Activated CD8-positive, alpha-beta memory T cell treated with anti-CD3 and anti-CD28 coated beads, Interleukin-2, amount 50 U/mL, for 24 hours (primary cell): ENCODE measurements around the gene CAMTA1.

ENCODE experiments used
- DNase-seq: peaks from one replicate; pipeline ENCODE4 v3.0.0-alpha.2; 2020; ENCODE audit errors: extremely low read depth

The CAMTA1 gene

GRCh38 chr1:7284839-7285435, 499.7 kb downstream of the CAMTA1 start:
- DNase-seq = no peak

GRCh38 chr1:7285856-7286454, 500.7 kb downstream of the CAMTA1 start:
- no peak for DNase-seq

GRCh38 chr1:7287013-7287412, 501.8 kb downstream of the CAMTA1 start:
- DNase-seq = no peak

GRCh38 chr1:7288992-7289391, 503.7 kb downstream of the CAMTA1 start:
- no peak for DNase-seq

- no peak for DNase-seq
Measured at GRCh38 chr1:7289694-7290093, 504.4 kb downstream of the CAMTA1 start.

- no peak for DNase-seq
Measured at GRCh38 chr1:7290971-7291970, 506.0 kb downstream of the CAMTA1 start.

- no peak for DNase-seq
Measured at GRCh38 chr1:7292036-7292681, 506.9 kb downstream of the CAMTA1 start.

GRCh38 chr1:7292714-7293419, 507.6 kb downstream of the CAMTA1 start:
- DNase-seq = no peak

- no peak for DNase-seq
Measured at GRCh38 chr1:7293702-7294629, 508.7 kb downstream of the CAMTA1 start.

GRCh38 chr1:7294636-7295035, 509.4 kb downstream of the CAMTA1 start:
- no peak for DNase-seq

GRCh38 chr1:7295946-7296345, 510.7 kb downstream of the CAMTA1 start:
- no peak for DNase-seq

- no peak for DNase-seq
Measured at GRCh38 chr1:7296968-7297367, 511.7 kb downstream of the CAMTA1 start.

GRCh38 chr1:7298145-7298544, 512.9 kb downstream of the CAMTA1 start:
- no peak for DNase-seq

GRCh38 chr1:7298749-7299151, 513.5 kb downstream of the CAMTA1 start:
- DNase-seq = no peak

GRCh38 chr1:7299329-7299799, 514.1 kb downstream of the CAMTA1 start:
- no peak for DNase-seq

- DNase-seq = no peak
Measured at GRCh38 chr1:7299994-7300393, 514.7 kb downstream of the CAMTA1 start.

- DNase-seq = no peak
Measured at GRCh38 chr1:7300893-7301663, 515.8 kb downstream of the CAMTA1 start.

GRCh38 chr1:7301664-7301981, 516.4 kb downstream of the CAMTA1 start:
- DNase-seq = no peak

- DNase-seq = no peak
Measured at GRCh38 chr1:7302126-7302525, 516.9 kb downstream of the CAMTA1 start.

GRCh38 chr1:7302873-7303272, 517.6 kb downstream of the CAMTA1 start:
- DNase-seq = no peak
